ENCODE results near the gene FAM170B.

- TF ChIP-seq CTCF (IDR thresholded peaks at IDR 0.05) (no peak), POLR2A (IDR thresholded peaks at IDR 0.05) (no peak)
These were observed 39.5 kb upstream of the FAM170B start for GRCh38 chr10:49173201-49173772.

All from testis (tissue), 2 donors.